HEK293T (cell line): ENCODE measurements around the gene GANC.

Experiments used
- BHLHE40 ChIP-seq: fragments of 450-650 bp; IDR thresholded peaks from 2 replicates; pipeline ENCODE4 v1.6.1; 2016; ENCODE audit warnings: mild to moderate bottlenecking, moderate library complexity, borderline replicate concordance
- ELF4 ChIP-seq: fragments of 450-650 bp; IDR thresholded peaks from 2 replicates; pipeline ENCODE4 v1.6.1; 2017; ENCODE audit warnings: antibody characterized with exemption
- FOXA1 ChIP-seq: fragments of 450-650 bp; IDR thresholded peaks from 2 replicates; pipeline ENCODE4 v1.6.1; 2016; ENCODE audit warnings: mild to moderate bottlenecking
- FOXM1 ChIP-seq: fragments of 450-650 bp; IDR thresholded peaks from 2 replicates; pipeline ENCODE4 v1.6.1; 2017; ENCODE audit warnings: mild to moderate bottlenecking, borderline replicate concordance
- LEF1 ChIP-seq: fragments of 450-650 bp; IDR thresholded peaks from 2 replicates; pipeline ENCODE4 v1.6.1; 2017; ENCODE audit warnings: mild to moderate bottlenecking, borderline replicate concordance
- SP1 ChIP-seq: fragments of 450-650 bp; IDR thresholded peaks from 2 replicates; pipeline ENCODE4 v1.6.1; 2017
- SUZ12 ChIP-seq: fragments of 450-650 bp; IDR thresholded peaks from 2 replicates; pipeline ENCODE4 v1.6.1; 2016; ENCODE audit warnings: mild to moderate bottlenecking

DNA sequence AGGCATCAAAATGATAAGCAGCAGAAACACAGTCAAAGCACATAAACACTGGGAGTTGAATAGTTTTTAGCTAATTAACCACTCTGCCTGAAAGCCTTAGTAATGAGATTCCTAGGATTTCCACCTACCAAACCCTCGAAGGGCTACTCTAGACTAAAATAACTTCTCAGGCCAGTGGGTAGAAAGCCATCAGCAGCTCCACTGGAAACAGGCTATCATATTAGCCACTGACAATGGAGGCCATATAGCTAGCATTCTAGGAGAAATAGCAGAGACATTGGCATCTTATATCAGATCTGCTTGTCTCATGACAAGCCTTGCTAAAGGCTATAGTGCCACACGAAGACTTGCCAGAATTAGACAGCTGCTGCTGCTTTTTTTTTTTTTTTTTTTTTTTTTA, 81.8 kb downstream of the GANC start:
- TF ChIP-seq SUZ12 (no peak), SP1 (no peak), ELF4 (no peak), LEF1 (no peak), FOXA1 (no peak), BHLHE40 (no peak), FOXM1 (no peak)
